NCI-H460 (cell line): ENCODE results near the gene DDIAS. TPM values are rescaled to one million over a fixed set of nuclear protein-coding genes. Genes with fewer than 3 reads are reported as not detected.
A peak's percentile ranks its signal among the peaks of the same experiment; 100 is the strongest.
"Not testable (repeated sequence)": the region's sequence is repeated elsewhere in the genome, so short reads cannot be mapped to it uniquely, and the experiment has no call there.

ENCODE experiments used
- DNase-seq: peaks from one replicate; pipeline ENCODE4 v3.0.0-alpha.2; 2016; ENCODE audit warnings: low read depth; ENCODE audit errors: extremely low read depth
- total RNA-seq: library from RNA; depleted of rRNA; stranded (reverse); fragments of >200 nt; shearing (Covaris generic); gene quantifications from 2 replicates; pipeline ENCODE4 v1.2.3, GENCODE V29; 2014; rRNA removed

Gene DDIAS
- total RNA-seq, 1 experiment from 2014 or later: 12.8 TPM

DNA sequence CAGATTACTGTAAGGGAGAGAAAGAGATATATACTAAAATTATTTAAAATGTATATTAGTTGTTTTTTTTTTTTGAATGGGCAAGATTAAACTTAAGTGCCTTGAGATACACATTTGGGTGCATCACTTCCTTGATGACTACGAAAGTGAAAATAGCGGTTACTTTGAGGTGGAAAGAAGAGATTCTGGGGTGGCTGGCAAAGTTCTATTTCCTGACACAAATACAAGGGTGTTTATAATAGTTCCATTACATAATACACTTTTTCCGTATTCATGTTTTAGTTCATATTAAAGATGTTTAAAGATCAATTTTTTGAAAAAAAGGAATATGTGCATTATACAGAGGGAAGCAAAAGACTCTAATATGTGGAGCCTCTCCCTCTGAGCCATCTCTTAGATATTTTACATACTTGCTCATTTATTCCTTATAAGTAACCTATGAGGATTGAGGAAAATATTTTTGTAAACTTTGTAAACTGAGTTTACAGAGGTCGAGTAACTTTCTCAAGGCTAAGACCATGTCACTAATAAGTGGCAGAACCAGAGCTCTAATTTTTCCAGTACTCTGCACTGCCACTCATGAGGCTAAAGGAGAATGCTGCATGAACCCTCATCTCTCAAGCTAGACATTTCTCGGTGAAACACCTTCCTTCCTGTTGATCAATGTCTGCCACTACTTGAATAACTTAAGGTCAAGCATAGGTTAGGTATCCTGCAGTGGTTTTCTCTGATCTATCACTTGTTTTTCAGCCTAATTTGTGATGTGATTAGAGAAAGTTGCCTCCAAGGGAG lies 58.6 kb downstream of the DDIAS start:
- no peak for DNase-seq

DNA sequence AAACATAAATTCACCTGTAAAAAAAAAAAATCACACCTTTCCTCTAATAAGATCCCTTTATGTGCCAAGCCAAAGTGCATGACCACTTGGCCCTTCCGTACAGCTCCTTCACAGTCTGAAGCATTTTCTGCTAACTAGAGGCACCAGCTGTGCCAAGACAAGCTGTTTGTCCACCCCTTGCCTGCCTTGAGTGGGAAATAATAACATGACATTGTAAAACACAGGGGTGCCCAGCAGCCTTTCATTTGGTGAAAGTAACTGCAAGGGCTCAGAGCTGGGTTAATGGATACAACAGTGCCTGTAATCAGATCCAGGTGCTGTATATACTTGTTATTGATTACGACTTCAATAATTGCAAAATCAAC lies 59.2 kb downstream of the DDIAS start:
- DNase-seq: no peak

DNA sequence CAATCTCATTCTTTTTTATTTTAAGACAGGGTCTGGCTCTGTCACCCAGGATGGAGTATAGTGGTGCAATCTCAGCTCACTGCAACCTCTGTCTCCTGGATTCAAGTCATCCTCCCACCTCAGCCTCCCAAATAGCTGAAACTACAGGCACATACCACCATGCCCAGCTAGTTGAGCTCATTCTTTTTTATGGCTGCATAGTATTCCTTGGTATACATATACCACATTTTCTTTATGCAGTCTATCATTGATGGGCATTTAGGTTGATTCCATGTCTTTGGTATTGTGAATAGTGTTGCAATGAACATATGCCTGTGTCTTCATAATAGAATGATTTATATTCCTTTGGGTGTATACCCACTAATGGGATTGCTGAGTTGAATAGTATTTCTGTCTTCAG lies 60.5 kb downstream of the DDIAS start:
- DNase-seq: not testable (repeated sequence)

GRCh38 chr11:82967381-82967780 lies 65.8 kb downstream of the DDIAS start:
- no peak for DNase-seq

- no peak for DNase-seq
These were observed 68.3 kb downstream of the DDIAS start for GRCh38 chr11:82969811-82970210.

DNA sequence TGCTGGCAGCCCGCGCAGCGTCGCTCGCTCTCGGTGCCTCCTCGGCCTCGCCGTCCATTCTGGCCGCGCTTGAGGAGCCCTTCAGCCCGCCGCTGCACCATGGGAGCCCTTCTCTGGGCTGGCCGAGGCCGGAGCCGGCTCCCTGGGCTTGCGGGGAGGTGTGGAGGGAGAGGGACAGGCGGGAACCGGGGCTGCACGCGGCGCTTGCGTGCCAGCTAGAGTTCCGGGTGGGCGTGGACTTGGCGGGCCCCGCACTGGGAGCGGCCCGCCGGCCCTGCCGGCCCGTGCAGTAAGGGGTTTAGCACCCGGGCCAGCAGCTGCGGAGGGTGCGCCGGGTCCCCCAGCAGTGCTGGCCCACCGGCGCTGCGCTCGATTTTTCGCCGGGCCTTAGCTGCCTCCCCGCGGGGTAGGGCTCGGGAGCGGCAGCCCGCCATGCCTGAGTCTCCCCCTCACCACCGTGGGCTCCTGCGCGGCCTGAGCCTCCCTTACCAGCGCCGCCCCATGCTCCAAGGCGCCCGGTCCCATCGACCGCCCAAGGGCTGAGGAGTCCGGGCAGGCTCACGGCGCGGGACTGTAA lies 69.1 kb downstream of the DDIAS start:
- not testable (repeated sequence) for DNase-seq

- not testable (repeated sequence) for DNase-seq
These were observed 70.0 kb downstream of the DDIAS start for GRCh38 chr11:82971519-82971946.

DNA sequence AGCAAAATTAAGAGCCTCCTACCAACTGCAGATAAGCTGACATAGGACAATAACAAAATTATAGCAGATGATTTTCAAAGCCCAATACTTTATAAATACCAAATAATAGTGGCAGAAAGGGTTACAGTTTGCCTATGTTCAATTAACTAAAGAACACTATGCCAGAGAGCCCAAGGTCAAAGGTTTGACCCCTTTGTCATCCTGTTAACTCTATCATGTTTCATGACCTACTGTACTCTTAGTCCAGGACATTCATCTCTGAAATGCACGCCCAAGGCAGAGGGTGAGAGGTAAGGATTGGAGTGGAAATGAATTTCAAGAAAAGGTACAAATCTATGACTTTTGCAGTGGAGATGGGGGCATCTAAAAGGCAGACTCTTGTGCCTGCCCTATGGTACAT lies 70.6 kb downstream of the DDIAS start:
- no peak for DNase-seq

DNA sequence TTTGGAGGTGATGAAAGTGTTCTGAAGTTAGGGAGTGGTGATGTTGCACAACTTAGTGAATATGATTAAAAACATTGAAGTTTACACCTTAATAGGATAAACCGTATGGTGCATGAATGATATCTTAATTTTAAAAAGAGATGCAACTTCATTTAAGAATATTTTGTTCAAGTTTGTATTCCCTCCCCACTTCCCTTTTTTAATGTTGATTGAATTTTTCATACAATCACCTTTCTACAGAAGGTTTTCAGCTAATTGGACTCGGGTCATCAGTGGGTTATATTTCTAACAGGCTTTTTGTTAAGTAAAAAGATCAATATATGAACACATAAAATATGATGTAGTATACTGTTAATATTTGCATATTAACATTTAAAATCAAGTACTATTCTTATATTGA lies 72.6 kb downstream of the DDIAS start:
- no peak for DNase-seq

GRCh38 chr11:82974851-82975250 lies 73.3 kb downstream of the DDIAS start:
- DNase-seq: no peak

GRCh38 chr11:82975882-82976281 lies 74.3 kb downstream of the DDIAS start:
- DNase-seq: no peak

GRCh38 chr11:82976786-82977185 lies 75.2 kb downstream of the DDIAS start:
- DNase-seq: no peak

- DNase-seq: no peak
These were observed 77.0 kb downstream of the DDIAS start for GRCh38 chr11:82978422-82979099.

DNA sequence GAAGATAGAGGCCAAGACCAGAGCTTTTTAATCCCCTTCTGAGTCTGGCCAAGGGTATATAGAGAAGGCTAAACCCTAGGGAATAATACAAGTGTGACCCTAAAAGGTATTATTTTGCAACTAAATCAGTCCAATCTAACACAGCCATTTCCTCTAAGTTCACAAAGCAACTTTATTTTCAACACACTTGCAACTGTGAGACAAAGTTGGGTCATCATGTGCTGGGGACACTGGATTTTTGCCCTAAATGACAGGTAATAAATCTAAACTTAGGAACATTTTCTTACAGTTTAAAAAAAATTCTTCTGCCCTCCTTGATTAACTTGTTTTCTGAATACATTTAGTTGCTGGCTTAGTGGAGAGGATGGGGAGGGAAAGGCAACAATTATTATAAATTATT lies 78.3 kb downstream of the DDIAS start:
- DNase-seq: no peak

DNA sequence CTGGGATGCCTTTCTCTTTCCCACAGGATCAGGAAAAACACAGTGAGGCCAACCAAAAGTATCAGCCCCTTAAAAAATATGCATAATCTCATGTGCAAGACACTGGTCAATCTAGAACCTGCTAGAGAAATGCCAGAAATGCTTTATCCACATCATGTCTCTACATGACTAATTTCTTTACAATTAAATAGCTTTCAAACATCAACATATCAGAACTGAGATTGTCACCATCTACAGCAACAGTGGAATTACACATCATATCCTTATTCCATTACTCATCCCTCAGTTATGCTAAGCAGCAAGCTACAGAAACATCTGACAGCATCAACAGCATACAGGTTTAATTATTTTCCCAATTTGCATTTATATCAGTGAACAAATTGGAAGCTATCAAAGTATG lies 78.8 kb downstream of the DDIAS start:
- peak; percentile 9 for DNase-seq

- DNase-seq: no peak
These were observed 79.4 kb downstream of the DDIAS start for GRCh38 chr11:82980947-82981346.

DNA sequence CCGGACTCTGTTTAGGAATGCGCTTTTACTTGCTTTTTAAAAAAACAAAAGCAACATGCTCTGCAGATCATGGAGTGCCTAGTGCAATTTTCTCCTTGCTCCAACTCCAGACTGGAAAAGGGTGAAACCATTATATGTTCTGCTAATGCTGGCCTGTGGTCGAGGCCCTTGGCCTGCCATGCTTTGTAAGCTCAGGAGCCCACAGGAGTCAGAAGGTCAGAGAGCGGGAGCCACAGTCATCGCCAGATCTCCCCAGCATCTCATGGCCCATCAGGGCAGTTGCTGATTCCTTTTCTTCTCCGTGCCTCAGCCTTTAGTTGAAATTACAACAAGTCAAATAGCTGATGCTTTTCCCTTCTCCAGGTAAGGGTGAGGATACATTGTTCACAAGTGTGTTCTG lies 80.3 kb downstream of the DDIAS start:
- DNase-seq: no peak

Other genes with a start within 250 kb of the DDIAS start
- gene FAM181B, start 167.9 kb upstream of the DDIAS start, total RNA-seq: not detected in 2 replicates
- 65.2 and 67.9 TPM in 2 replicates for gene PRCP, start 1.3 kb upstream of the DDIAS start, total RNA-seq
- gene RAB30, start 170.2 kb downstream of the DDIAS start, total RNA-seq: 2.6 and 3.7 TPM in 2 replicates